Lung (tissue), 12 donors: ENCODE data around the gene CYP2J2. TPM values are rescaled to one million over a fixed set of nuclear protein-coding genes. Genes with fewer than 3 reads are reported as not detected.

Source experiments
- ATAC-seq: fragments of 200-7000 bp; cut with Tn5 transposase; one replicate; pipeline ENCODE4 v1.9.1; 2020; ENCODE audit warnings: moderate number of reproducible peaks; ENCODE audit not compliant: insufficient read depth, low FRiP score
- DNase-seq, 3 donors: peaks; one replicate each; pipeline ENCODE4 v3.0.0-alpha.2; 2013 to 2017
- H3K27ac ChIP-seq, 2 donors: one replicate each; pipeline ENCODE4 v1.5.1; 2013; ENCODE audit warnings: mild to moderate bottlenecking in 2 of 2, moderate library complexity in 2 of 2, control low read depth in 1 of 2, inconsistent platforms in 1 of 2, low read depth in 1 of 2, low read length in 1 of 2
- H3K27me3 ChIP-seq, 3 donors: one replicate each; pipeline ENCODE4 v1.5.1; 2013; ENCODE audit warnings: low read length in 2 of 3; ENCODE audit not compliant: control insufficient read depth in 3 of 3, insufficient read depth in 3 of 3
- H3K36me3 ChIP-seq, 4 donors: one replicate each; pipeline ENCODE4 v1.5.1; 2013; ENCODE audit warnings: low read length in 4 of 4, mild to moderate bottlenecking in 1 of 4, moderate library complexity in 1 of 4; ENCODE audit not compliant: control insufficient read depth in 4 of 4, insufficient read depth in 4 of 4
- H3K4me1 ChIP-seq, 5 donors: one replicate each; pipeline ENCODE4 v1.5.1; 2013; ENCODE audit warnings: low read length in 5 of 5, mild to moderate bottlenecking in 2 of 5, moderate library complexity in 1 of 5; ENCODE audit not compliant: control insufficient read depth in 5 of 5, insufficient read depth in 5 of 5
- H3K4me3 ChIP-seq: one replicate; pipeline ENCODE4 v1.5.1; 2013; ENCODE audit warnings: mild to moderate bottlenecking, control low read depth, moderate library complexity
- H3K9ac ChIP-seq, 2 donors: one replicate each; pipeline ENCODE4 v1.5.1; 2013; ENCODE audit warnings: low read length in 2 of 2, control low read depth in 1 of 2; ENCODE audit not compliant: insufficient read depth in 1 of 2
- H3K9me3 ChIP-seq, 4 donors: one replicate each; pipeline ENCODE4 v1.5.1; 2013; ENCODE audit warnings: low read length in 3 of 4, mild to moderate bottlenecking in 1 of 4, moderate library complexity in 1 of 4; ENCODE audit not compliant: control insufficient read depth in 4 of 4, insufficient read depth in 3 of 4
- CTCF ChIP-seq: IDR thresholded peaks from 2 replicates; pipeline ENCODE4 v1.5.1; 2012; ENCODE audit warnings: mild to moderate bottlenecking; ENCODE audit errors: control extremely low read depth, extremely low read depth
- WGBS, 2 donors: extraction: QIAGEN DNeasy Blood & Tissue Kit; methylation state at CpG; one replicate each; pipeline ENCODE4 v1.1.7; 2013; 5-methylcytosine and 5-hydroxymethylcytosine counted together
- polyA plus RNA-seq, 2 donors: library from polyadenylated mRNA; stranded (reverse); fragments of 200-250 nt; gene quantifications; one replicate each; pipeline ENCODE4 v1.2.1, GENCODE V29; 2013
- total RNA-seq, 2 donors: library from RNA; depleted of rRNA in 1 of 2; stranded (reverse); fragments of >200 nt in 1 of 2; gene quantifications; one replicate each; pipeline ENCODE4 v1.2.1, GENCODE V29; 2014 to 2021
- donor health status: control.
- donor health status: control.
- donor health status: Bipolar disorder and iron deficiency.
- donor health status: healthy.
- donor health status: DM: yes; HTN: yes; CAD: no.

CYP2J2 gene
- total and polyA plus RNA-seq, 4 donors, result 2.4 to 5.0 (median 3.3) TPM

- Histone ChIP-seq H3K9ac (no peak overlapping the region), H3K4me3 (no peak overlapping the region), H3K4me1 (no peaks in the 10 kb centered on the region), H3K27ac (no peak overlapping the region), H3K27me3 (no peaks in the 10 kb centered on the region), H3K9me3 (no peaks in the 10 kb centered on the region), H3K36me3 (no peaks in the 10 kb centered on the region)
- DNase-seq (no peak), ATAC-seq (no peak)
- no peak for TF ChIP-seq CTCF
- WGBS, 2 donors, result 97 to 98% methylated on average over 2 of the region's 2 CpGs
Measured at GRCh38 chr1:59908682-59909081, 17.9 kb downstream of the CYP2J2 start.

- no peaks in the 10 kb centered on the region for H3K4me1 ChIP-seq
- H3K27me3 ChIP-seq, result no peaks in the 10 kb centered on the region
- WGBS, 2 donors, result 68 to 90% methylated on average over 2 of the region's 2 CpGs
- no peak for ATAC-seq
- no peak overlapping the region for H3K4me3 ChIP-seq
- no peak overlapping the region for H3K9ac ChIP-seq
- H3K27ac ChIP-seq, result no peak overlapping the region
- TF ChIP-seq CTCF, result no peak
- H3K9me3 ChIP-seq, result no peaks in the 10 kb centered on the region
- DNase-seq, result no peak
- H3K36me3 ChIP-seq, result no peaks in the 10 kb centered on the region
Measured at GRCh38 chr1:59908084-59908483, 18.5 kb downstream of the CYP2J2 start.

GRCh38 chr1:59906931-59907330, 19.6 kb downstream of the CYP2J2 start:
- WGBS, 2 donors, result 81 to 90% methylated on average over 2 of the region's 2 CpGs
- no peak overlapping the region for H3K4me3 ChIP-seq
- no peak for ATAC-seq
- H3K27me3 ChIP-seq, result no peaks in the 10 kb centered on the region
- H3K9me3 ChIP-seq, result no peaks in the 10 kb centered on the region
- no peak for DNase-seq
- no peaks in the 10 kb centered on the region for H3K4me1 ChIP-seq
- no peak for TF ChIP-seq CTCF
- H3K9ac ChIP-seq, result no peak overlapping the region
- H3K27ac ChIP-seq, result no peak overlapping the region
- H3K36me3 ChIP-seq, result no peaks in the 10 kb centered on the region

- no peak for TF ChIP-seq CTCF
- no peak overlapping the region for H3K9ac ChIP-seq
- peaks cover 0 to 5% (median 0%) of the 10 kb centered on the region in 5 donors for H3K4me1 ChIP-seq
- 48 to 57% methylated on average over 9 of the region's 9 CpGs for WGBS, 2 donors
- ATAC-seq (no peak), DNase-seq (peak in 2 of 3 donors; percentile 29 to 56)
- H3K9me3 ChIP-seq, result peaks cover 0 to 2% (median 0%) of the 10 kb centered on the region in 4 donors
- H3K27ac ChIP-seq, result no peak overlapping the region
- no peak overlapping the region for H3K4me3 ChIP-seq
- H3K27me3 ChIP-seq, result no peaks in the 10 kb centered on the region
- peaks cover 0 to 3% (median 0%) of the 10 kb centered on the region in 4 donors for H3K36me3 ChIP-seq
Measured at GRCh38 chr1:59903141-59903754, 23.3 kb downstream of the CYP2J2 start.
